ENCODE measurements around the gene KRTAP1-5.

GRCh38 chr17:41037853-41038350, 10.9 kb upstream of the KRTAP1-5 start:
- no peak for TF ChIP-seq CTCF (IDR thresholded peaks at IDR 0.05; ENCODE audit: poor library complexity)
- TF ChIP-seq EZH2 (IDR thresholded peaks at IDR 0.05; ENCODE audit: borderline replicate concordance) = no peak
- TF ChIP-seq EZH2phosphoT487 (IDR thresholded peaks at IDR 0.05; ENCODE audit: low read depth, severe bottlenecking, unreplicated experiment) = no peak

Measured in hepatocyte (in vitro differentiated cells).